ENCODE measurements around the gene LDAH.
A peak's percentile ranks its signal among the peaks of the same experiment; 100 is the strongest.

LDAH gene

GRCh38 chr2:20666005-20666303 lies 156.9 kb downstream of the LDAH start:
- DNase-seq, result no peak

- DNase-seq, result no peak
Measured at GRCh38 chr2:20665243-20666004, 157.5 kb downstream of the LDAH start.

GRCh38 chr2:20664431-20665242 lies 158.3 kb downstream of the LDAH start:
- no peak for DNase-seq

GRCh38 chr2:20664071-20664390 lies 158.9 kb downstream of the LDAH start:
- no peak for DNase-seq

GRCh38 chr2:20663196-20664070 lies 159.5 kb downstream of the LDAH start:
- DNase-seq, result no peak

- no peak for DNase-seq
Measured at GRCh38 chr2:20662308-20662937, 160.5 kb downstream of the LDAH start.

- peak; percentile 67 for DNase-seq
Measured at GRCh38 chr2:20661421-20662307, 161.2 kb downstream of the LDAH start.

- DNase-seq, result peak; percentile 70
Measured at GRCh38 chr2:20660506-20661420, 162.1 kb downstream of the LDAH start.

- DNase-seq, result no peak
Measured at GRCh38 chr2:20657522-20658235, 165.2 kb downstream of the LDAH start.

GRCh38 chr2:20656561-20656960 lies 166.3 kb downstream of the LDAH start:
- no peak for DNase-seq

GRCh38 chr2:20654535-20654813 lies 168.4 kb downstream of the LDAH start:
- peak; percentile 16 for DNase-seq

- DNase-seq, result peak; percentile 72
Measured at GRCh38 chr2:20653695-20654534, 169.0 kb downstream of the LDAH start.

GRCh38 chr2:20652673-20653575 lies 170.0 kb downstream of the LDAH start:
- DNase-seq, result no peak

- no peak for DNase-seq
Measured at GRCh38 chr2:20652141-20652540, 170.8 kb downstream of the LDAH start.

- no peak for DNase-seq
Measured at GRCh38 chr2:20651731-20652099, 171.2 kb downstream of the LDAH start.

- peak; percentile 85 for DNase-seq
Measured at GRCh38 chr2:20650877-20651730, 171.8 kb downstream of the LDAH start, which contains the start of gene HS1BP3. Gene HS1BP3, minus strand, starts transcription at chr2:20651098. Its CDS starts 35 bp downstream, at chr2:20651063.

GRCh38 chr2:20650393-20650876 lies 172.5 kb downstream of the LDAH start:
- peak; percentile 26 for DNase-seq
